Stomach (tissue), 4 donors: Measurements from ENCODE around the gene HOXB6.

ENCODE experiments used
- CTCF ChIP-seq, 7 experiments: fragments of 450-650 bp in 4 of 7; fragments of 200-600 bp in 3 of 7; sonication (generic) in 3 of 7; IDR thresholded peaks; one replicate each; pipeline ENCODE4 v1.5.1; 2016 to 2019; ENCODE audit warnings: antibody characterized with exemption in 7 of 7, control low read depth in 2 of 7, mild to moderate bottlenecking in 1 of 7
- POLR2A ChIP-seq, 4 donors: fragments of 450-650 bp; IDR thresholded peaks; one replicate each; pipeline ENCODE4 v1.6.1; 2016; ENCODE audit warnings: antibody characterized with exemption in 4 of 4, control low read depth in 2 of 4, mild to moderate bottlenecking in 1 of 4, moderate library complexity in 1 of 4
- POLR2AphosphoS5 ChIP-seq, 3 donors: sonication (generic); formaldehyde crosslinking; IDR thresholded peaks; one replicate each; pipeline ENCODE4 v1.6.1; 2016; ENCODE audit warnings: antibody characterized with exemption in 3 of 3

GRCh38 chr17:48589060-48589830 lies 15.5 kb downstream of the HOXB6 start:
- TF ChIP-seq CTCF (IDR thresholded peaks at IDR 0.05) (no peak), POLR2A (IDR thresholded peaks at IDR 0.05) (no peak), POLR2AphosphoS5 (IDR thresholded peaks at IDR 0.05) (no peak)
